Renal pelvis (tissue), 4 donors: ENCODE measurements around the gene EPB41L2. TPM values are rescaled to one million over a fixed set of nuclear protein-coding genes. Genes with fewer than 3 reads are reported as not detected.

Experiments
- DNase-seq: peaks from one replicate; pipeline ENCODE4 v3.0.0-alpha.2; 2013
- polyA plus RNA-seq, 3 donors: library from polyadenylated mRNA; unstranded; fragments of 120-200 nt; gene quantifications; one replicate each; pipeline ENCODE4 v1.2.1, GENCODE V29; 2013; ENCODE audit not compliant: insufficient read length in 3 of 3

The EPB41L2 gene
- polyA plus RNA-seq, 3 donors: 130 to 154 (median 144) TPM

GRCh38 chr6:131065112-131065823 is 2.2 kb upstream of the EPB41L2 start:
- DNase-seq: no peak

- no peak for DNase-seq
Observed at GRCh38 chr6:131063764-131064272, 773 bp upstream of the EPB41L2 start.

- peak; percentile 9 for DNase-seq
Observed at GRCh38 chr6:131062241-131063027, 611 bp downstream of the EPB41L2 start.

GRCh38 chr6:131061751-131062119 is 1.3 kb downstream of the EPB41L2 start:
- no peak for DNase-seq

GRCh38 chr6:131061041-131061750 is 1.8 kb downstream of the EPB41L2 start:
- DNase-seq: peak; percentile 8

- DNase-seq: no peak
Observed at GRCh38 chr6:131060311-131060710, 2.7 kb downstream of the EPB41L2 start.

GRCh38 chr6:131059486-131059885 is 3.6 kb downstream of the EPB41L2 start:
- DNase-seq: no peak

- no peak for DNase-seq
Observed at GRCh38 chr6:131058236-131058635, 4.8 kb downstream of the EPB41L2 start.

GRCh38 chr6:131054392-131055250 is 8.4 kb downstream of the EPB41L2 start:
- no peak for DNase-seq

GRCh38 chr6:131053546-131054240 is 9.4 kb downstream of the EPB41L2 start:
- no peak for DNase-seq

GRCh38 chr6:131052181-131052580 is 10.9 kb downstream of the EPB41L2 start:
- DNase-seq: no peak

- DNase-seq: no peak
Observed at GRCh38 chr6:131051341-131051740, 11.7 kb downstream of the EPB41L2 start.

GRCh38 chr6:131049608-131050007 is 13.4 kb downstream of the EPB41L2 start:
- no peak for DNase-seq

- peak; percentile 9 for DNase-seq
Observed at GRCh38 chr6:131048933-131049515, 14.0 kb downstream of the EPB41L2 start.

GRCh38 chr6:131048459-131048858 is 14.6 kb downstream of the EPB41L2 start:
- DNase-seq: no peak

GRCh38 chr6:131045139-131045538 is 17.9 kb downstream of the EPB41L2 start:
- no peak for DNase-seq

GRCh38 chr6:131043902-131044447 is 19.1 kb downstream of the EPB41L2 start:
- DNase-seq: no peak

- no peak for DNase-seq
Observed at GRCh38 chr6:131042664-131043063, 20.4 kb downstream of the EPB41L2 start.

- no peak for DNase-seq
Observed at GRCh38 chr6:131041814-131042213, 21.2 kb downstream of the EPB41L2 start.

- DNase-seq: no peak
Observed at GRCh38 chr6:131040866-131041265, 22.2 kb downstream of the EPB41L2 start.
